Endothelial cell of umbilical vein (primary cell): ENCODE results near the gene CES1.

Experiments used
- FOS ChIP-seq: IDR thresholded peaks from 2 replicates; pipeline ENCODE4 v1.6.1; 2011; ENCODE audit warnings: mild to moderate bottlenecking, low read length, moderate library complexity, borderline replicate concordance; ENCODE audit not compliant: insufficient read depth
- POLR2A ChIP-seq: IDR thresholded peaks from 2 replicates; pipeline ENCODE4 v1.6.1; 2012; ENCODE audit warnings: low read depth, mild to moderate bottlenecking, control low read depth, low read length
- POLR2AphosphoS5 ChIP-seq: IDR thresholded peaks from 2 replicates; pipeline ENCODE4 v1.6.1; 2012; ENCODE audit warnings: low read depth, mild to moderate bottlenecking, control low read depth, low read length, moderate library complexity; ENCODE audit not compliant: insufficient read depth
- TF ChIP-seq, protein P1 (sequence below), 2 donors: IDR thresholded peaks; 1 replicate in 1 of 2; 2 replicates in 1 of 2; pipeline ENCODE4 v1.5.1; 2011; ENCODE audit warnings: low read length in 2 of 2, mild to moderate bottlenecking in 2 of 2, moderate library complexity in 2 of 2, control low read depth in 1 of 2, inconsistent platforms in 1 of 2, low read depth in 1 of 2; ENCODE audit not compliant: insufficient read depth in 1 of 2; ENCODE audit errors: extremely low read depth in 1 of 2

DNA sequence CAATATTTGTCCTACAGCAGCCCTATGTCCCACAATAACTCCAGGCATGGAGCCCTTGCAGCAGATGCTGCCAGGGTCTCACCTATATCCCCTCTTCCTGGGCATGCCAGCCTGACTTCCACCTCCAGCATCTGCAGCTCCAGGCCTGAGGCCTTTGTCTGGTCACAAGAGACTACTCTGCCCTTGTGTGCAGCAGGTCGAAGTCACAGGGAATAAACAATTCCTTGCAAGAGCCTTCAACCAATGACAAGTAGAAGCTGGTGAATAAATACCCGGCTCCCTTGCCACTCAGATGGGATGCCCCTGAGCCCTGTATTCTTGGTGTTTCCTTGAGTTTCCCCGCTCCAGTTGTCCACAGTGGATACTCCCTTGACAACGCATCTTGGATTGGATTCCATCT is 23.0 kb downstream of the CES1 start:
- TF ChIP-seq, protein P1, sequence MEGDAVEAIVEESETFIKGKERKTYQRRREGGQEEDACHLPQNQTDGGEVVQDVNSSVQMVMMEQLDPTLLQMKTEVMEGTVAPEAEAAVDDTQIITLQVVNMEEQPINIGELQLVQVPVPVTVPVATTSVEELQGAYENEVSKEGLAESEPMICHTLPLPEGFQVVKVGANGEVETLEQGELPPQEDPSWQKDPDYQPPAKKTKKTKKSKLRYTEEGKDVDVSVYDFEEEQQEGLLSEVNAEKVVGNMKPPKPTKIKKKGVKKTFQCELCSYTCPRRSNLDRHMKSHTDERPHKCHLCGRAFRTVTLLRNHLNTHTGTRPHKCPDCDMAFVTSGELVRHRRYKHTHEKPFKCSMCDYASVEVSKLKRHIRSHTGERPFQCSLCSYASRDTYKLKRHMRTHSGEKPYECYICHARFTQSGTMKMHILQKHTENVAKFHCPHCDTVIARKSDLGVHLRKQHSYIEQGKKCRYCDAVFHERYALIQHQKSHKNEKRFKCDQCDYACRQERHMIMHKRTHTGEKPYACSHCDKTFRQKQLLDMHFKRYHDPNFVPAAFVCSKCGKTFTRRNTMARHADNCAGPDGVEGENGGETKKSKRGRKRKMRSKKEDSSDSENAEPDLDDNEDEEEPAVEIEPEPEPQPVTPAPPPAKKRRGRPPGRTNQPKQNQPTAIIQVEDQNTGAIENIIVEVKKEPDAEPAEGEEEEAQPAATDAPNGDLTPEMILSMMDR (IDR thresholded peaks at IDR 0.05; ENCODE audit: extremely low read depth in 1 of 2, insufficient read depth in 1 of 2, low read depth in 1 of 2, low read length in 2 of 2) = no peak
- TF ChIP-seq FOS = no peak
- TF ChIP-seq POLR2A = no peak
- TF ChIP-seq POLR2AphosphoS5 = no peak
